Upper lobe of left lung (tissue), 4 donors: ENCODE measurements around the gene MYO16.

Source experiments
- POLR2AphosphoS5 ChIP-seq, 2 donors: sonication (generic); formaldehyde crosslinking; IDR thresholded peaks; one replicate each; pipeline ENCODE4 v1.5.1; 2017; ENCODE audit warnings: antibody characterized with exemption in 2 of 2
- TF ChIP-seq, protein P1 (sequence below), 6 experiments: fragments of 450-650 bp in 4 of 6; fragments of 200-600 bp in 2 of 6; sonication (generic) in 2 of 6; IDR thresholded peaks; one replicate each; pipeline ENCODE4 v1.5.1; 2016 to 2019; ENCODE audit warnings: antibody characterized with exemption in 6 of 6

- TF ChIP-seq POLR2AphosphoS5 (IDR thresholded peaks at IDR 0.05): peak in 1 of 2 donors; percentile 18
- TF ChIP-seq, protein P1, sequence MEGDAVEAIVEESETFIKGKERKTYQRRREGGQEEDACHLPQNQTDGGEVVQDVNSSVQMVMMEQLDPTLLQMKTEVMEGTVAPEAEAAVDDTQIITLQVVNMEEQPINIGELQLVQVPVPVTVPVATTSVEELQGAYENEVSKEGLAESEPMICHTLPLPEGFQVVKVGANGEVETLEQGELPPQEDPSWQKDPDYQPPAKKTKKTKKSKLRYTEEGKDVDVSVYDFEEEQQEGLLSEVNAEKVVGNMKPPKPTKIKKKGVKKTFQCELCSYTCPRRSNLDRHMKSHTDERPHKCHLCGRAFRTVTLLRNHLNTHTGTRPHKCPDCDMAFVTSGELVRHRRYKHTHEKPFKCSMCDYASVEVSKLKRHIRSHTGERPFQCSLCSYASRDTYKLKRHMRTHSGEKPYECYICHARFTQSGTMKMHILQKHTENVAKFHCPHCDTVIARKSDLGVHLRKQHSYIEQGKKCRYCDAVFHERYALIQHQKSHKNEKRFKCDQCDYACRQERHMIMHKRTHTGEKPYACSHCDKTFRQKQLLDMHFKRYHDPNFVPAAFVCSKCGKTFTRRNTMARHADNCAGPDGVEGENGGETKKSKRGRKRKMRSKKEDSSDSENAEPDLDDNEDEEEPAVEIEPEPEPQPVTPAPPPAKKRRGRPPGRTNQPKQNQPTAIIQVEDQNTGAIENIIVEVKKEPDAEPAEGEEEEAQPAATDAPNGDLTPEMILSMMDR (IDR thresholded peaks at IDR 0.05): no peak
Measured at GRCh38 chr13:109243311-109243951, 614.0 kb downstream of the MYO16 start.
